A673 (cell line): Measurements from ENCODE around the gene PKDREJ. TPM values are rescaled to one million over a fixed set of nuclear protein-coding genes. Genes with fewer than 3 reads are reported as not detected.

ENCODE experiments used
- BruUV-seq: library from RNA; stranded (reverse); fragments of 400-500 nt; replicated peaks from 2 replicates; lab custom pipeline; 2021; lab: Mats Ljungman, UMichigan
- CTCF ChIA-PET: fragments of 300-600 bp; sonication (Branson Sonifier 250); formaldehyde crosslinking; loops from one replicate; lab custom pipeline; 2022; ENCODE audit warnings: antibody characterized with exemption; lab: Charles Lee
- POLR2A ChIA-PET: fragments of 300-600 bp; sonication (Branson Sonifier 250); formaldehyde crosslinking; loops from one replicate; lab custom pipeline; 2022; ENCODE audit warnings: antibody characterized with exemption; ENCODE audit not compliant: low non-redundant PET; lab: Charles Lee
- DNase-seq: peaks from one replicate; pipeline ENCODE4 v3.0.0-alpha.2; 2015; ENCODE audit warnings: low spot score
- H3K27ac ChIP-seq: fragments of 200-600 bp; sonication (generic); 2 replicates; pipeline ENCODE4 v1.5.1; 2016; ENCODE audit warnings: mixed run types, low read depth, mild to moderate bottlenecking, mixed read lengths, antibody characterized with exemption, low read length; ENCODE audit not compliant: poor library complexity, severe bottlenecking
- H3K27me3 ChIP-seq: fragments of 200-600 bp; sonication (generic); replicated peaks from 2 replicates; pipeline ENCODE4 v1.6.1; 2017; ENCODE audit warnings: mixed run types, low read depth, mild to moderate bottlenecking, mixed read lengths, antibody characterized with exemption, low read length; ENCODE audit not compliant: insufficient read depth, poor library complexity
- H3K36me3 ChIP-seq: fragments of 200-600 bp; sonication (generic); 2 replicates; pipeline ENCODE4 v1.6.1; 2016; ENCODE audit warnings: mixed run types, mild to moderate bottlenecking, mixed read lengths, antibody characterized with exemption, low read length; ENCODE audit not compliant: insufficient read depth, poor library complexity, severe bottlenecking
- H3K4me1 ChIP-seq: fragments of 200-600 bp; sonication (generic); 2 replicates; pipeline ENCODE4 v1.6.1; 2017; ENCODE audit warnings: mixed run types, mild to moderate bottlenecking, mixed read lengths, antibody characterized with exemption, low read length; ENCODE audit not compliant: insufficient read depth, poor library complexity, severe bottlenecking
- H3K4me3 ChIP-seq: fragments of 200-600 bp; sonication (generic); 2 replicates; pipeline ENCODE4 v1.5.1; 2016; ENCODE audit warnings: low read depth, mixed run types, mild to moderate bottlenecking, mixed read lengths, low read length; ENCODE audit not compliant: poor library complexity, severe bottlenecking
- H3K9me3 ChIP-seq: fragments of 200-600 bp; sonication (generic); 2 replicates; pipeline ENCODE4 v1.6.1; 2016; ENCODE audit warnings: mixed run types, low read depth, mild to moderate bottlenecking, mixed read lengths, antibody characterized with exemption, low read length; ENCODE audit not compliant: poor library complexity, severe bottlenecking
- EZH2 ChIP-seq: fragments of 200-600 bp; sonication (generic); IDR thresholded peaks from 2 replicates; pipeline ENCODE4 v1.6.1; 2017; ENCODE audit warnings: borderline replicate concordance, low read depth, mild to moderate bottlenecking, mixed read lengths, antibody characterized with exemption, low read length; ENCODE audit not compliant: poor library complexity, severe bottlenecking
- intact Hi-C: fragments of 100-400 bp; cut with micrococcal nuclease; formaldehyde crosslinking; loops from one replicate; pipeline ENCODE4 v1.10.0; 2022; ENCODE audit not compliant: unreplicated experiment
- total RNA-seq: library from RNA; stranded (reverse); gene quantifications from 2 replicates; pipeline ENCODE4 v1.2.3, GENCODE V29; 2021
- TF ChIP-seq, protein P1 (sequence below): fragments of 300-800, 200-600 bp; sonication (generic); conservative IDR thresholded peaks from 2 replicates; pipeline ENCODE4 v1.5.1; 2017; ENCODE audit warnings: low read depth, mild to moderate bottlenecking, antibody characterized with exemption, low read length, moderate library complexity, mixed read lengths

PKDREJ gene
- total RNA-seq, 1 experiment from 2014 or later = not detected

DNA sequence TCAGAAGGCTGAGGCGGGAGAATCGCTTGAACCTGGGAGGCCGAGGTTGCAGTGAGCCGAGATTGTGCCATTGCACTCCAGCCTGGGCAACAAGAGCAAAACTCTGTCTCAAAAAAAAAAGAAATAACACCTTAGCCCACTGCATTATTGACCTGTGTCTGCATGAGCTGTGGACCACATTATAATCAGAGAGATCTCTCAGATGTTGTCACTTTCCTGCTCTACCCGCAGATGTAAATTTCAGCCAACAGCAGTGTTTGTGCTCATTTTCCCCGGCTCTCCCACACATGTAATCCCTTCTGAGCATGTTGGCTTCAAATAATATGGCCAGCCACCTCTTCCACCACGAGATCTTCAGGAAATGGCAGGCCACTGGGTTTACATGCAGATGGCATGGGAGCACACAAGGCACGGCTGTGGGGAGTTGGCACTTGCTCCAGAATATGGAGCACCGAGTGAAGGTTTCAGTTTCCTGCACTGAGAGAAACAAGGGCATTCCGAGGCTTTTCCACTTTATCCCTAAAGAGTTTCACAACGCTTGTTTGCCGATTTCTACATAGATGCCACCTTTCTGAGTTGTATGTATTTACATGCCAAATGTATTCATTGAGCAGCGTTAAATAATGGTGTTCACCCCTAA, 32.8 kb downstream of the PKDREJ start:
- CTCF ChIA-PET = no interaction called here
- Histone ChIP-seq H3K27ac (no peak overlapping the region), H3K4me1 (no peaks in the 10 kb centered on the region), H3K36me3 (no peaks in the 10 kb centered on the region), H3K27me3 (no peaks in the 10 kb centered on the region), H3K4me3 (no peak overlapping the region), H3K9me3 (no peaks in the 10 kb centered on the region)
- POLR2A ChIA-PET = no interaction called here
- no TSS peak for BruUV-seq
- no peak for DNase-seq
- intact Hi-C loops = no loop called here
- TF ChIP-seq, protein P1, sequence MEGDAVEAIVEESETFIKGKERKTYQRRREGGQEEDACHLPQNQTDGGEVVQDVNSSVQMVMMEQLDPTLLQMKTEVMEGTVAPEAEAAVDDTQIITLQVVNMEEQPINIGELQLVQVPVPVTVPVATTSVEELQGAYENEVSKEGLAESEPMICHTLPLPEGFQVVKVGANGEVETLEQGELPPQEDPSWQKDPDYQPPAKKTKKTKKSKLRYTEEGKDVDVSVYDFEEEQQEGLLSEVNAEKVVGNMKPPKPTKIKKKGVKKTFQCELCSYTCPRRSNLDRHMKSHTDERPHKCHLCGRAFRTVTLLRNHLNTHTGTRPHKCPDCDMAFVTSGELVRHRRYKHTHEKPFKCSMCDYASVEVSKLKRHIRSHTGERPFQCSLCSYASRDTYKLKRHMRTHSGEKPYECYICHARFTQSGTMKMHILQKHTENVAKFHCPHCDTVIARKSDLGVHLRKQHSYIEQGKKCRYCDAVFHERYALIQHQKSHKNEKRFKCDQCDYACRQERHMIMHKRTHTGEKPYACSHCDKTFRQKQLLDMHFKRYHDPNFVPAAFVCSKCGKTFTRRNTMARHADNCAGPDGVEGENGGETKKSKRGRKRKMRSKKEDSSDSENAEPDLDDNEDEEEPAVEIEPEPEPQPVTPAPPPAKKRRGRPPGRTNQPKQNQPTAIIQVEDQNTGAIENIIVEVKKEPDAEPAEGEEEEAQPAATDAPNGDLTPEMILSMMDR = no peak
- no peak for TF ChIP-seq EZH2

DNA sequence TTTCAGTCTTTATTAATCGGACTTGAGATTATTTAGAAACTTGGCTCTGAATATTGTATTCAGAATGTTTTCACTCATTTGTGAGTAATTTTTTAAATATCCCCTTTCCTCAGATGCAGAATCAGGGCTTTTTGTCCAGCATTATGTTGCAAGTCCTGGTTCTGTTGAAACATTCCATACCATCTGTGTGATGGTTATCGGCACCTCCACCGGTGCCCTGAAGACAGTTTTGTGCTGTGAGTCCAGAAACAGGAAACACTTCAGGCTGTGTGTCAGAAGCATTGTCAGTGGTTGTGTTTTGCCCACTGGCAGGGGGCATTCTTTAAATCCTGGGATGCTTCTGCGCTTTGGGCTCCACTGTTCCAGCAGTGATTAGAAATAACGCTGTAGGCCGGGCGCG, 33.4 kb downstream of the PKDREJ start:
- ChIA-PET POLR2A (no interaction called here), CTCF (no interaction called here)
- DNase-seq = no peak
- Histone ChIP-seq H3K27me3 (no peaks in the 10 kb centered on the region), H3K36me3 (no peaks in the 10 kb centered on the region), H3K4me3 (no peak overlapping the region), H3K9me3 (no peaks in the 10 kb centered on the region), H3K27ac (no peak overlapping the region), H3K4me1 (no peaks in the 10 kb centered on the region)
- no TSS peak for BruUV-seq
- intact Hi-C loops = no loop called here
- TF ChIP-seq, protein P1 = no peak
- TF ChIP-seq EZH2 = no peak

GRCh38 chr22:46226577-46226976, 36.6 kb downstream of the PKDREJ start:
- no peaks in the 10 kb centered on the region for H3K27me3 ChIP-seq
- no peaks in the 10 kb centered on the region for H3K9me3 ChIP-seq
- H3K36me3 ChIP-seq = no peaks in the 10 kb centered on the region
- POLR2A ChIA-PET = no interaction called here
- intact Hi-C loops = no loop called here
- no peak overlapping the region for H3K27ac ChIP-seq
- H3K4me1 ChIP-seq = no peaks in the 10 kb centered on the region
- no peak for DNase-seq
- TF ChIP-seq, protein P1 = no peak
- no peak for TF ChIP-seq EZH2
- CTCF ChIA-PET = no interaction called here
- no TSS peak for BruUV-seq
- no peak overlapping the region for H3K4me3 ChIP-seq
